HG03378 (cell line): ENCODE data around the gene EXD3.
A peak's percentile ranks its signal among the peaks of the same experiment; 100 is the strongest.
"Not testable (repeated sequence)": the region's sequence is repeated elsewhere in the genome, so short reads cannot be mapped to it uniquely, and the experiment has no call there.

ENCODE experiments used
- ATAC-seq: cut with Tn5 transposase; IDR thresholded peaks from one replicate; pipeline ENCODE4 v1.9.1; 2021; ENCODE audit warnings: mild to moderate bottlenecking, moderate library complexity; ENCODE audit not compliant: unreplicated experiment

Gene EXD3

DNA sequence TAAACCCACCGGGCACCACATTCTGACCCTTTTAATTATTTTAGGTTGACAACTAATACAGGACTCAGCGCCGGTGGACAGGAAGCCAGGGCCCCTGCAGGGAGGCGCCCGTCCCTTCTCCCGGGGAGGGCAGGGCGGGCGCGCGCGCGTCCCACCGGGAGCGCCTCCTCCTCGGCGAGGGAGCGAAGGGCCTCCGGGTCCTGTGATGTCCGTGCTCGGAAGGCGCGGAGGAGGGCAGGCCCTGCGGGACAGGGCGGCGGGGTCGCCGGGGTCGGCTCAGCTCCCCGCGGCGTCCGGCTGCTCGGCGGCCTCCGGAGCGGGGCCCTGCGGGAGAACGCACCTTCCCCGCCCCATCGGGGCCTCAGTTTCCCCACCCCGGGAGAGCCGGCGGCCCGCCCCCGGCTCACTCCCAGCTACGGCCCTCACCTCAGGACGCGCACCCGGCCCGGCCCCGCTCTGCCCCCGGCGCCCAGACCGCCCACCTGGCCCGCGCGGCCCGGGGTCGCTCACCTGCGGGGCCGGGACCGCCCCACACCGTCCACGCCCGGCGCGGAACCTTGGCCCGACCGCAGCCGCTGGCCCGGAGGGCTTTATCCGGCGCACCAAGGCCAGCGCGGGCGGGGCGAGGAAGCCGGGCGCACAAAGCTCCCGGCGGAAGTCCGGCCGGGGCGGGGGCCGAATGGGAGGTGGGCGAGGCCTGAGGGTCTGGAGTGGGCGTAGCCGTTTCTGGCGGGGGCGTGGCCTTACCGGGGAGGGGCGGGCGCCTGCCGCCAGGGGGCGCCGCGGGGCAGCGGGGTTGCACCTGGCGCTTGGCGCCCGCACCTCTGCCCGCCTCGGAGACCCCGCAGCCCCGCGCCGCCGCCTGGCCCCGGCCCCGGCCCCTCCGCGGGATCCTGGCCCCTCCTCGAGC lies at the start of gene EXD3, which contains the start of gene NOXA1:
TSS of gene EXD3 (minus strand) at position 559 of the 910 bp plus-strand sequence. CDS start 27,805 bp downstream, outside the sequence.
TSS of gene NOXA1 (plus strand) at position 790 of the 910 bp plus-strand sequence. CDS start 137 bp downstream, outside the sequence.
- peak; percentile 61 for ATAC-seq

- ATAC-seq: no peak
Observed at GRCh38 chr9:137470785-137471184, 47.8 kb upstream of the EXD3 start.

DNA sequence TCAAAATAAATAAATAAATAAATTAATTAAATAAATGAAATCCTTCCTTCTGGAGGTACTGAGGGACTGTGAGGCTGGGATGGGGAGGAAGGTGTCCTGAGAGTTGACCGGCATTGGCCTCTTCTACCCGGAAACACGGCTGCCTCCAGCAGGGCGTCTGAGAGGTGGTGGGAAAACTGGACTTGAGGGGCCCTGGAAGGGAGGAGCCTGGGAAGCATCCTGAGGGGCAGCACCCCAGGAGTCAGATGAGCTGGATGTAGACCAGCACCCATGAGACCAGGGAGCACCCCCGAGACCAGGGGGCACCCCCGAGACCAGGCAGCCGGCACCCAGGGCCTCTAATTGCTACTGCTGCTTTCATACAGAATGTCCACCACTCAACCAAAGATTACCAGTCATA lies 44.9 kb upstream of the EXD3 start:
- no peak for ATAC-seq

DNA sequence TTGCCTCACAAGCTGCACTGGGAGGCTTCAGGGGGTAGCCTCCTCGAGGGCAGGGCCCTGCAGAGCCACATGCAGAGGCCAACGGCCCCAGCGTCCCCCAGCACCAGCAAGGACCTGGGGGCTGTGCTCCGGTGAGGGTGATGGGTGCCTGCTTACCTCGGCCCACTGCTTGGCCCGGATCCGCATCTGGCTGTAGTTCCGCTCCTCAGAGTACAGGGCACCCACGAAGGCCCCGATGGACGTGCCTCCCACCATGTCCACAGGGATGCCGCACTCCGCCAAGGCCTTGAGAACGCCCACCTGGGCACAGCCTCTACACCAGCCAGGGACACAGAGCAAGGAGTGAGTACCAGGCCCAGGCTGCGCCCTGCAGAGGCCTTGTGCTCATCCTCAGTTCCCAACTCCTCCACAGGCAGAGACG lies 44.2 kb upstream of the EXD3 start:
- no peak for ATAC-seq

DNA sequence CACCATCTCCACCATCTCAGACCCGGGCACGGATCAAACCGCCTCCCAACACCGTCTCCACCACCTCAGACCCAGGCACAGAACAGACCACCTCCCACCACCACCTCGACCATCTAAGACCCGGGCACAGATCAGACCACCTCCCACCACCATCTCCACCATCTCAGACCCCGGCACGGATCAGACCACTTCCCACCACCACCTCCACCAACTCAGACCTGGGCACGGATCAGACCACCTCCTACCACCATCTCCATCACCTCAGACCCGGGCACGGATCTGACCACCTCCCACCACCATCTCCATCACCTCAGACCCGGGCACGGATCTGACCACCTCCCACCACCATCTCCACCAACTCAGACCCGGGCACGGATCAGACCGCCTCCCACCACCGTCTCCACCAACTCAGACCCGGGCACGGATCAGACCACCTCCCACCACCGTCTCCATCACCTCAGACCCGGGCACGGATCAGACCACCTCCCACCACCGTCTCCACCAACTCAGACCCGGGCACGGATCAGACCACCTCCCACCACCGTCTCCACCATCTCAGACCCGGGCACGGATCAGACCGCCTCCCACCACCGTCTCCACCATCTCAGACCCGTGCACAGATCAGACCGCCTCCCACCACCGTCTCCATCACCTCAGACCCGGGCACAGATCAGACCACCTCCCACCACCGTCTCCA lies 43.6 kb upstream of the EXD3 start:
- ATAC-seq: not testable (repeated sequence)

DNA sequence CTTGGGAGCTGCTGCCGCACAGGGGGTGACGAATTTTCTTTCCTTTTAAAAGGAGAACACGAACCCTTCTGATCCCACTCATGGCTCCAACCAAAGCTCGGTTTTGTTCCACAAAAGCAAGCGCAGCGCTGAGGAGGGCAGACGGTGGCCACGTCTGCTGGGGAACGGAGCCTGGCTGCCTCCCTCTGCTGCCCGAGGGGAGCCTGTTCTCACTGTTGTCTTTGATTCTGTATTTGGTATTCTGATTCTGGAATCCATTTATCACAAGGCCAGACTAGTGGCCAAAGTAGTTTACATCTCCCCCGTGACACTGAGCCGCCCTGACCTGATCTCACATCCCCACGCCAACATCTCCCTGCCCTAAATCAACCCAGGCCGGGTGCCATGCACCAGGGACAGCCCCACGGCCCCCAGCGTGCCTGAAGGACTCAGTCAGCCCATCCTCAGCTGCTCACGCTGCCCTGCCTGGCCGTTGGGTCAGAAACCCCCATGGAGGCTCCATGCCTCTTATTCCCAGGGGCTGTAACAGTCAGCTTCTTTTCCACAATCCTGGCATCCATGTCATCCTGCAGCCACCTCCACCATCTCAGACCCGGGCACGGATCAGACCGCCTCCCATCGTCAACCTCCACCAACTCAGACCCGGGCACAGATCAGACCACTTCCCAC lies 42.9 kb upstream of the EXD3 start:
- ATAC-seq: no peak

DNA sequence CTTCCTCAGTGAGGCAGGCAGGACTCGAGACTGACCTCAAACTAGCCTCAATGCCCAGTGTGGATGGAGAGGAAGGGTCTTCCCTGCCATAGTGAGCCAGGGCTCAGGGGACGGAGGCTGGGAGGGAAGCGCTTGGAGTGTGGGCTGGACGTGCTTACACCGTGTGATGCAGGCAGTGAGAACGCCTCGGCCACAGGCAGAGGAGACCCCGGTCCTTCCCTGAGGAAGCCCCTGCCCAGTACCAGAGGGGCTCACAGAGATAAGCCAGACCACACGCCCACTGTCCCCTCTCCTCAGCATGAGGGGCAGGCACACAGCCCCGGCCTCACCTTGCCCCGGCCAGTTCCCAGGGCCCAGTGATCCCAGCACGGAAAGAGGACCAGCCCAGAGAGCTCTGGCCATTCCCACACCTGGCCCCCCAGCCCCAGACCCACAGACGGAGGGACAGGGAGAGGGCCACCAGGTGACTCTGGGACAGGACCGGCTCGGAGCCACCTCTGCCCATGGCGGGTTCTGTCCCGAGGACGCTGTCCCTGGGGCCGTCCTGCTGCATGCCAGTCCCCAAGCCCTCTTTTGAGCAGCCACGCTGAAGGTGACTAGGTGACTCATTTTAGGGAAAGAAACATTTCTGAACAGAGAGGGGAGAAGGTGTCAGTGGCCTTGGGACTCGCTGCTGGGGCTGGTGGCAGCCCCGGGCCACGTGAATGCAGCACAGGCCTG lies 42.2 kb upstream of the EXD3 start:
- no peak for ATAC-seq

DNA sequence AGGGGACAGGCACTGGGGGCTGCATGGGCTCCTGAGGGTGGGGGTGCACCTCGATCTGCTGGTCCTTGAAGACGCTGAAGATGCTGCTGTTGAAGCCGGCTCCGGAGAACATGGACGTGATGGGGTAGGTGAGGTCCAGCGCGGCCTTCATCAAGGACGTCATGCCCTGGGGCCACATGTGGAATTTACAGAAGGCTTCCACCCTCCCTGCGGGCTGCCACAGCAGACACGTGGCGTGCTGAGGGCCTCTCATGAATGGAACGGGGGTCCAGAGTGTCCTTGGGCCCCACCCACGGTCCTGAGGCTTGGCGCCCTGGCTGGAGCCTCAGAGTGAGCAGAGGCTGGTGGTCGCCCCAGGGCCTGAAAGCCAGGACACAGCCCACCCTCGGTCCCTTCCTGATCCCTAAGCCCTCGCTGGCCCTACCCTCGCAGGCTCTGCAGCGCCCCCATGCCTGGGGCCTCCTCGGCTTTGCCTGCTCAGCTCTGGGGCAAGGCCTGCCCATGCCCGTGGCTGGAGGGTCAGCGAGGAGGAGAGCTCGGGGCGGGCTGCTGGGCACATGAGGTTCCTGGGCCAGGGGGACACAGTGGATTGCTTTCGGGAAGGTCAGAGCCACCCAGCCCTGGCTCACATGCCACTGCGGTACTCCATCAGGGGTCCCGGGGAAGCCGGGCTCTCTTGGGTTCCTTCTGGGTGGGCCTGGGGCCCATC lies 41.5 kb upstream of the EXD3 start:
- no peak for ATAC-seq

GRCh38 chr9:137463931-137464290 lies 40.9 kb upstream of the EXD3 start:
- no peak for ATAC-seq

DNA sequence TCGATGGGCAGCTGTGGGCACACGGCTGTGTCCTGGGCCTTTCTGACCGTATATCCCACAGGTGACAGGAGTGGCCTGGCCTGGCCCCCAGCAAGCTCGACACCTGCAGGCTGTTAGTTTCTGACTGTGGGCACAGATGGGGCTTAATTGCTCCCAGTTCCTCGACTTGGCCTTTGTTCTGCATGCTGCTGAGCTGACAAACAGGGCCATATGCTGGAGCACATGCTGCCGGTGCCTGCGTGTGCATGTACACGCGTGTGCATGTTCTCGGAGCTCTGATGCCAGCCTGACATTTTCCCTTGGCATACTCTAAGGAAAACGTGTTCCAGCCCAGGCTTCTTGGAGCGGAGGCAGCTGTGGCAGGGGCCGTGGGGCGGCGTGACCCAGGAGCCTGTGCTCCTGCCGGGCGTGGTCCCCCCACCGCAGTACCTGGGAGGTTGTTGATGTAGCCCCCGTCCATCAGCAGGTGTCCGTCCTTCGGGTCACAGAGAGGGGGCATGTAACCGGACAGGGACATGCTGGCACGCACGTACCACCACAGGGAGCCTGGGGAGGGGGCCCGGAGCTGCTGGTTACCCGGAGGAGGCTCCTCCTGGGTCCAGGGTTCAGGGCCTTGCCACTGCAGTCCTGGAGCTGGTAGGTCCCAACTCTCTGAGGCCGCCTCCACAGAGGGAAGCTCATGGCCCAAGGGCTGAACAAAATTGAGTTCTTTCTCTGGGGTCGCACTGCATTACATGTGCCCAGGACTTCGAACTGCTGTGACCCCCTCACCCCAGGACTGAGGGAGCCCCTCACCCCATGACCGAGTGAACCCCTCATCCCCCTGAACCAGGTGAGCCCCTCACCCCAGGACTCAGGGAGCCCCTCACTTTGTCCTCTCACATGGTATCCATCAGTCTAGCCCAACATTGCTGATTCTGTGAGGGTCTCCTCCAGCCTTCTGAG lies 40.3 kb upstream of the EXD3 start:
- ATAC-seq: no peak

- no peak for ATAC-seq
Observed at GRCh38 chr9:137462396-137462985, 39.5 kb upstream of the EXD3 start.

DNA sequence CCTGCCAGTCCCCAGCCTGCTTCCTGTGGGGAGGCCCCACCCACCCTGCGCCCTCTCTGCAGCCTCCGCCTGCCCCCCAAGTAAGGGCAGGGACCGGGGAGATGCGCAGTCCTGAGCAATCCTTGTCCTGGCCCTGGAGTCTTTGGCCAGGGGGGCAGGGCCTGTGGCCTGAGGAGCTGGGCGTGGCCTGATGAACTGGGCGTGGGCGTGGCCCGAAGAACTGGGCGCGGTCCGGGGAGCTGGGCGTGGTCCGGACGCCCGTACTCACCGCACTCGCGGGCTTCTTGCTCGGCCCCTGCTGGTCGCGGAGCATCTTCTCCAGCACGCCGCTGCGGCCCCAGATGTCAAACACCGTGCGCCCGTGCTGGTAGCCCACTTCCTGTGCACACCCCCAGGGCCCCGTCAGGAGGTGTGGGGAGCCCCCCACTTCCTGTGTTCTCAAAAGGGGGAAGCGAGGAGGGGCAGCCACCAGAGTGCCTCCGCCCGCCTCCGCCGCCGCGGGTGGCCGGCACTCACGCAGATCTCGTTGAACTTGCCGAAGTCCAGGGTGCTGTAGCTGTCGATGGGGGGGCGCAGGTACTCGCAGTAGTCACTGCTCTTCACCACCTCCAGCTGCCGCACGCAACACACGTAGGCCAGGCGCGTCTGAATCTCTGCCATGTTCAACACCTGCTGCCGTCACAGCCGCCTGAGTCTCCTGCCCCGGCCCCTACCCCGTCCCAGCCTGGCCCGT lies 38.9 kb upstream of the EXD3 start:
- ATAC-seq: peak; percentile 58

DNA sequence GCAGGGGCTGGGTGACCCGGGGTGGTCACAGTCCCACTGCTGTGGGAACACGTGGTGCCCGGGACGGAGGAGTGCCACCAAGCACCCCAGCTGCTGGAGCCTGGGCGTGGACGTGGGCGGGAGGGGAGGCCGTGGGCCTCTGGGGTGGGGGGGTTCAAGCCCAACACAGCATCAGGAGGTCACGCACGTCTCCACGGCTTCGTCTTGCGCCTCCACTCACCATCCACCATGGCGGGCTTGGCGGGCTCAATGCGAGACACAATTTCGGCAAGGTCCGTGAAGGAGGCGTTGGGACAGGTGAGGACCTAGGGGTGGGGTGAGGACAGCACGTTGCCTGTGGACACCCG lies 38.3 kb upstream of the EXD3 start:
- no peak for ATAC-seq

GRCh38 chr9:137460363-137461315 lies 37.7 kb upstream of the EXD3 start:
- ATAC-seq: no peak

DNA sequence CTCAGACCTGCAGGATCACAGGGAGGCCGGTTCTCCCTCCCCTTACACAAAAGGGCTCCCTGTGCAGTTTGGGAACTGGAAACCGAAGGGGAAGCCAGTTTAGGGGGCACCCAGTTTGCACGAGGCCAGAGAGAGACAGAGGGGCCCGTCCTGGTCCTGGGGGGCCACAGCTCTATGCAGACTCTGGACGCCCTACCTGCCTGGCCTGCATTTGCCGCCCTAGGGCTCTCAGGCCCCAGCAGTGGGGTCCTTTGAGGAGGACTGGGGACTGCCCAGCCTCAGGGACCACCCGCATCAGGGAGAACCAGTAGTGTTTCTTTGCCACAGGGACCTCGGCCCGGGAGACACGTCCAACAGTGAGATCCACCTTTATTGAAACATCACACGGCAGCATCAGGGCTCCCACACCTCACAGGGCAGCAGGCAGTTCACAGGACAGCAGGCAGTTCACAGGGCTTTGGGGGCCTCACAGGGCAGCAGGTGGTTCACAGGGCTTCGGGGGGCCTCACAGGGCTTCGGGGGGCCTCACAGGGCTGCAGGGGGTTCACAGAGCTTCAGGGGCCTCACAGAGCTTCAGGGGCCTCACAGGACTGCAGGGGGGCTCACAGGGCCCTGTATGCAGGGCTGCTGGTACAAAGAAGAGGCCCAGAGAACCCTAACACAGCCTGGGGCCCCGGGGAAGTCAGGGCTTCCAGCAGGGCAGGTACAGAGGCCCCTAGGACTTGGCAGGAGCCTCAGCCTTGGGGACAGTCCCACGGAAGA lies 36.8 kb upstream of the EXD3 start:
- no peak for ATAC-seq

GRCh38 chr9:137459152-137459600 lies 36.2 kb upstream of the EXD3 start, which contains the start of gene NSMF:
TSS of gene NSMF (minus strand) at chr9:137459334. CDS start at chr9:137459102, 232 bp downstream.
- ATAC-seq: peak; percentile 37
